Measurements from ENCODE around the gene DHX40.
"Not testable (repeated sequence)": the region's sequence is repeated elsewhere in the genome, so short reads cannot be mapped to it uniquely, and the experiment has no call there.

Gene DHX40, protein sequence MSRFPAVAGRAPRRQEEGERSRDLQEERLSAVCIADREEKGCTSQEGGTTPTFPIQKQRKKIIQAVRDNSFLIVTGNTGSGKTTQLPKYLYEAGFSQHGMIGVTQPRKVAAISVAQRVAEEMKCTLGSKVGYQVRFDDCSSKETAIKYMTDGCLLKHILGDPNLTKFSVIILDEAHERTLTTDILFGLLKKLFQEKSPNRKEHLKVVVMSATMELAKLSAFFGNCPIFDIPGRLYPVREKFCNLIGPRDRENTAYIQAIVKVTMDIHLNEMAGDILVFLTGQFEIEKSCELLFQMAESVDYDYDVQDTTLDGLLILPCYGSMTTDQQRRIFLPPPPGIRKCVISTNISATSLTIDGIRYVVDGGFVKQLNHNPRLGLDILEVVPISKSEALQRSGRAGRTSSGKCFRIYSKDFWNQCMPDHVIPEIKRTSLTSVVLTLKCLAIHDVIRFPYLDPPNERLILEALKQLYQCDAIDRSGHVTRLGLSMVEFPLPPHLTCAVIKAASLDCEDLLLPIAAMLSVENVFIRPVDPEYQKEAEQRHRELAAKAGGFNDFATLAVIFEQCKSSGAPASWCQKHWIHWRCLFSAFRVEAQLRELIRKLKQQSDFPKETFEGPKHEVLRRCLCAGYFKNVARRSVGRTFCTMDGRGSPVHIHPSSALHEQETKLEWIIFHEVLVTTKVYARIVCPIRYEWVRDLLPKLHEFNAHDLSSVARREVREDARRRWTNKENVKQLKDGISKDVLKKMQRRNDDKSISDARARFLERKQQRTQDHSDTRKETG

DNA sequence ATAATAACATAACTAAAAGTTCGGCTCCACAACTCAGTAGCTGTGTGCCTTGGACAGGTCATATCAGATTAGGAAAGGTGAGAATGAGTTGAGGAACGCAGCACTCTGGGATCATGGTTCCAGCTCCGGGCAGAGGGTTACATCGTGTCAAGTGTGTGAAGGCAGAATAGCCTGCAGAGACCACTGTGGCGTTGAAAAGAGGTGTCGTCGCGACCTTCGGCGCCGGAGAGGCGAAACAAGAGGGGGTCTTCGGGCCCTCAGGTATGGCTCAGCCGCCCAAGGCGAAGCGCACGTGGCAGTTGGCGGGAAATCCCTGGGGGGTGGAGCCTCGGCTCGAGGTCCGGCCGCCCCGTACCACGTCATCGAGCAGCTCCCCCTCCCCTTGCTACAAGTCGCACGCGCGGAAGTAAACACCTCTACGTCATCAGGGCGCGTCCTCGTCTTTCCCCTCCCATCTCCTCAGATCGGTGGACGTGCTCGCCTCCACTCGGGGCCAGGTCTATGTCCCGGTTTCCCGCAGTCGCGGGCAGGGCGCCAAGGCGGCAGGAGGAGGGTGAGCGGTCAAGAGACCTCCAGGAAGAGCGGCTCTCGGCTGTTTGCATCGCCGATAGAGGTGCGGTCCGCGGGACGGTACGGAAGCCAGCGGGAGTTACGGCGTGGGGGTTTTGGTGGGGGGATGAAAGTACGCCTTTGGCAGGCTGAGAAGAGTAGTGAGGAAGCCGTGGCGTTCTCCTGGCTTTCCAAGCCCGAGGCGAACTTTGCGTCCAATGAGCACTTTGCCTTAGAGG is at the start of gene DHX40:
TSS of gene DHX40 (plus strand) at position 440 of the 788 bp plus-strand sequence. CDS start at position 502, 62 bp downstream.
- peak; percentile 60 for DNase-seq

DNA sequence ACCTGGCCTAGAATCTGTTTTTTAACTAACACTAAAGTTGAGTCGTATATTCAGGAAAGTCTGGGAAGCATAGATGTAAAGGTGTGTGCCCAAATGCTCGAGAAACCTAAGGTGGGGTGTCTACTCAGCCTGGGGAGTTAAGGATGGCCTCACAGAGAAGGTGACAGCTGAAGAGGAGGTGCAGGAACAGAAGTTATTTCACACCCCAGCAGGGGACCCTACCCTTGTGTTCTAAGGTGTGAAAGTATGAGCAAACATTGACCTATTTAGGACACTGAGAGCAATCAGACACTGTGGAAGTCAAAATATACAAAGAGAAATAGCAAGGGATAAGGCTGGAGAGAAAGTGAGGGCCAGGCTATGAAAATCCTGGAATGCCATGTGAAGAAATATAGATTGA is 49.0 kb upstream of the DHX40 start:
- DNase-seq, result no peak

DNA sequence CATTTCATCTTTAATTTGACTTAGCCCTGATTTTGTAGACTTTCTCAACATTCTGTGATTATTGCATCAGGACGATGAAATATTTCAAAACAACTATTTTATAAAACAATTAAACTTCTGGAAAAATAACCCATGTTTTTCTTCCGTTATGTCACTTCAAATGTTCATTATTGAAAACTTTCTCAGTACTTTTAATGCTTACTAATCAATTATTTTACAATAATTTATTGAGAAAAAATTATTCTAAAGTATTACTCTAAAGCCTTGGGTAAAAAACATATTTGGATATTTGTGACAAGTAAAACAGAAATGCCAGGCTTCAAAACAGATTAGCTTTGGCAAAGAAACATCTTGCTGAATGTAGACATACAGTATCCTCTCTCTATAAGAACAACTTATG is 46.3 kb upstream of the DHX40 start:
- no peak for DNase-seq

DNA sequence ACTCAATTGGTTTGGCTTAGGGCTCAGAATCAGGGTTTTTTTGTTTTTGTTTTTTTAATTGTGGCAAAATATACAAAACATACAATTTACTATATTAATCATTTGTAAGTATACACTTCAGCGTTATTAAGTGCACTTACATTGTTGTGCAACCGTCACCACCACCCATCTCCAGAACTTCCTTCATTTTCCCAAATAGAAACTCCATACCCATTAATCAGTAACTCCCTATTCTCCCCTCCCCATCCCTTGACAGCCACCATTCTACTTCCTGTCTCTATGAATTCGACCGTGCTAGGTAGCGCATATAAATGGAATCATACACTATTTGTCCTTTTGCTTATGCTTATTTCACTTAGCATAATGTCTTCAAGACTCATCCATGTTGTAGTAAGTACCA is 45.2 kb upstream of the DHX40 start:
- no peak for DNase-seq

DNA sequence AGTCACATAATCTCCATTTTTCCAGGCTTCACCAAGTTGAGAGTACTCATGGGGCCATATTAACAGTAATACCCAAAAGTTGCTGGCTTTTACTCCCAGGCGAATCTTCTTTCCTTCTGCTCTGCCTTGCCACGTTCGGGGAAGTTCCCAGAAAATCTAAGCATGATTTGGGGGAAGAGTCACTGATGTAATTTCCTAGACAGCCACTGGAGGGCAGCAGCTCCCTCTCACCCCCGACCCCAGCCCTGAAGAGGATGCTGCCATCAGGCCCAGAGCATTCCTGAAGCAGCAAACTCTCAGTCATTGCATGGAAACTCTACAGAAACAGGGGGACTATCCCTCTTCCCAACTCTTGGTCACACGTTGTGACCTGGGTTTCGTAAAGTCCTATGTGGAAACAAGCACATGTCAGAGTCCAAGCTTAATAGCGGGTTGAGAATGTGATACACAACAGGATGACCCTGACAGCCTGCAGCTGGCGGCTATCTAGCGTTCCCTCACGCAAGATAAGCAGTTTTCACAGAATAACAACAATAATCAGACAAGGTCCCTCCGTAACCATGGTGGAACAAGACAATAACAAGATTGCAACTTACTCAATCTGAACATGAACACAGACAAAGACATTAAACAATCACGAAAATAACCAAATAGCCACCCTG is 43.8 kb upstream of the DHX40 start:
- DNase-seq, result peak; percentile 35

DNA sequence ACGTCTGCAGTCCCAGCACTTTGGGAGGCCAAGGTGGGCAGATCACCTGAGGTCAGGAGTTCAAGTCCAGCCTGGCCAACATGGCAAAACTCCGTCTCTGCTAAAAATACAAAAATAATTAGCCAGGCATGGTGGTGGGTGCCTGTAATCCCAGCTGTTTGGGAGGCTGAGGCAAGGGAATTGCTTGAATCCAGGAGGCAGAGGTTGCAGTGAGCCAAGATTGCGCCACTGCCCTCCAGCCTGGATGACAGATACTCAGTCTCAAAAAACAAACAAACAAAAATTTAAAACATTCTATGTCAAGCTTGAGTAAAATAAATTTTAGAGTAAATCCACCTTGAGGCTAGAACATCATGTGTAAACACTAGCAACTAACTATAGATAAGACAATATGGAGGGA is 40.5 kb upstream of the DHX40 start:
- DNase-seq, result not testable (repeated sequence)

DNA sequence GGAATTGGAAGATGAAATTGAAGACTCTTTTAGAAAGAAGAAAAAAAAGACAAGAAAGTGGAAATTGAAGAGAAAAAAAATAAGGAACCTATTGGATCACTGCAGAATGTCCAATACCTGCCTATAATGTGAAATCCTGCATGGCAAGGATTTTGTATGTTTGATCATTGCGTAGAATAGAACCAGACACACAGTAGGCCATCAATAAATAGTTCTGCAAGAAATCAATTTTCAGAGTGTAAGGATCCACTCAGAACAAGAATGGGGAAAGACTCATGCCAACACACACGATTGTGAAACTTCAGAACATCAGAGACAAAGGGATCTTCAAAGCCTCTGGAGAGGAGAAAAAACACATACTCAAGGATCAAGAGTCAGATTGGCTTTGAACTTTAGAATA is 39.7 kb upstream of the DHX40 start:
- DNase-seq, result no peak

DNA sequence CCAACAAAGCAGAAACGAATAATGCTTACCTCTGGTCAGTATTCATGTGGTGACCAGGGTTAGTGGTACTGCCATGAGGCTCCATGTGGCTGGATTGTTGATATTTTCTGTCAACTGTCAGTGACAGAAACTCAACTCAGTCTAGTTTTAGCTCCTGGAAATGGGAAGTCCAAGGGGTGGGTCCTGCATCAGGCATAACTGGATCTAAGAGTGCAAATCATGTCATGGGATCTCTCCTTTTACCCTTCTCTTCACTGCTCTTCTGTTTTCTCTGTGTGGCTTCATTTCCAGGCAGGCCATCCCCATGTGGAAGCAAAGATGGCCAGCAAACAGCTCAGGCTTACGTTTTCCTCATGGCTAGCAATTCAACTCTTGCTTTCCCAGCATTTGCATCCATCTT is 39.0 kb upstream of the DHX40 start:
- no peak for DNase-seq

DNA sequence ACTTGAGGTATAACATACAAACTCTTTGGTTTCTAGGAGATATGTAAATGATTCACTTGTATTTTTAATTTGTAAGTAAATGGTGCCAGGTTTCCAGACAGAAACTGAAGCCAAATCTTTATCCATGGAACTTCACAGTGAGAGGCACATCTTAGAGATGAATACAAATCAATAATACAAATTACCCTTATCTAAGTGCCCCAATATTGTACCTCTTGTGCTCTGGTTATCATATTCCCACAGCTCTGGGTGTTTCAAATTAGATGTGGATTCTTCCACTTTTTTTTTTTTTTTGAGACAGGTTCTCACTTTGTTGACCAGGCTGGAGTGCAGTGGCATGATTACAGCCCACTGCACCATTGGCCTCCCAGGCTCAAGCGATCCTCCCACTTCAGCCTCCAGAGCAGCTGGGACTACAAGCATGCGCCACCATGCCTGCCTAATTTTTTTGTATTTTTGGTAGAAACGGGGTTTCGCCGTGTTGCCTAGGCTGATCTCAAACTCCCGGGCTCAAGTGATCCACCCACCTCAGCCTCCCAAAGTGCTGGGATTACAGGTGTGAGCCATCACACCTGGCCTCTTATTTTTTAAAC is 38.0 kb upstream of the DHX40 start:
- no peak for DNase-seq

DNA sequence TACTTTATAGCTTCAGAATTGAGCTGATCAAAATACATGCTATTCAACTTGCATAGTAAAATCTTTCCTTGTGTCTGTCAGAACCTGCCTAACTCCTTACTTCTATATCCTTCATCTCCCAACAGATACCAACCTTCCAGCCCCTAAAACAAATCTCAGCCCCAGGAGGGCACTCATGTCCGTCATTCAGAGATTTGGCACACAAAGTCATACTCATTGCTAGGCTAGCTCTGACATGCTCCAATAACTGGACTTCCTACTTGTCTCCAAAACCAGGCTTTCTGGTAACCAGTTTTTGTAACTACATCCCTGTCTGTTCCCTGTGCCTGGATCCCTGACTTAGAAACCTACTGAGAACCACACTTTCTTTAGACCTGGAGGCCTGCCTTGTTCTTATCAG is 37.5 kb upstream of the DHX40 start:
- DNase-seq, result no peak

DNA sequence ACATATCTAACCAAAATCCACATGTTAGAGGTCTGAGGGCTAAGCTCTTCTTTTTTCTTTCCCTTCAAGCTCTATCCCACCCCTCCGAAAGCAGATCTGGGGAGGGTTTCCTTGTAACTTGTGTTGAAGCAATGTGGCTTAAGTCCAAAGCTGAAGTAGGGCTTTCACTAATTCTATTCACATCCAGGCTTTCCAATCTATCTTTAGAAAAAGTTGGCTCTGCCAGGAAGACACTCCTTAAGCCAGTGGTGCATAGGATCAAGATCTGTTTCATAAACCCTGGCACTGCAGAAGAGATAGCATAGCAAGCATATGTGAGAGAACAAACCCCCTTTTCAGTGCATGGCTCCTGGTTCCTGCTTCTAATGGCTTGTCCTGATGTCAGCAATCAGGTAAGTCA is 34.9 kb upstream of the DHX40 start:
- DNase-seq, result no peak

DNA sequence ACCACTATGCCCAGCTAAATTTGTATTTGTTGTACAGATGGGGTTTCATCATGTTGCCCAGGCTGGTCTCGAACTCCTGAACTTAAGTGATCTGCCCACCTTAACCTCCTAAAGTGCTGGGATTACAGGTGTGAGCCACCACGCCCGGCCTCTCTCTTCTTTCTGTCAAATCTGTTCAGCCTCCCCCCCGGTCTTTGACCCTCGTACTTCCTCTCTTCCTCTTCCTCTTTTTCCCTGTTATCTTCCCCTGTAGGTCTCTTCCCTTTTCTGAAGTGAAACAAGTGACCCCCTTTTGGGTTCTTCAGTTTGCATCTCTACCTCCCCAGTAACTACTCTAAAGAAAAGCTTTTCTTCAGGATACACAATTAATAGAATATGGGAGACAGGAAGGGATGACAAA is 31.7 kb upstream of the DHX40 start:
- no peak for DNase-seq

DNA sequence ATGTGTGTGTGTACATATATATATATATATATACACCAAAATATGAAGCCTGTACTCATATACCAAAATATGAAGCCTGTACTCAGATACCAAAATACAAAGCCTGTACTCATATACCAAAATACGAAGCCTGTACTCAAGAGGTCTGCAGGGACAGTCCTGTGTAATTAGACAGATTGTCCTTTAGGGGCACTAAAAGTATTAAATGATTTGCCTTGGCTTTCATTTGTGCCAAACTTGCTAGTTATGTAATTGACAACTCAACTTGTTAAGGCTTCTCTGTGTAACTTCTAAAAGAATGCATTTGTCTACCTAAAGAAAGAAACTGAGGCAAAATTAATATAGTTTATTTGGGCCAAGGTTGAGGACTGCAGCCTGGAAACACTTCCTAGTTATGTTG is 30.8 kb upstream of the DHX40 start:
- no peak for DNase-seq

DNA sequence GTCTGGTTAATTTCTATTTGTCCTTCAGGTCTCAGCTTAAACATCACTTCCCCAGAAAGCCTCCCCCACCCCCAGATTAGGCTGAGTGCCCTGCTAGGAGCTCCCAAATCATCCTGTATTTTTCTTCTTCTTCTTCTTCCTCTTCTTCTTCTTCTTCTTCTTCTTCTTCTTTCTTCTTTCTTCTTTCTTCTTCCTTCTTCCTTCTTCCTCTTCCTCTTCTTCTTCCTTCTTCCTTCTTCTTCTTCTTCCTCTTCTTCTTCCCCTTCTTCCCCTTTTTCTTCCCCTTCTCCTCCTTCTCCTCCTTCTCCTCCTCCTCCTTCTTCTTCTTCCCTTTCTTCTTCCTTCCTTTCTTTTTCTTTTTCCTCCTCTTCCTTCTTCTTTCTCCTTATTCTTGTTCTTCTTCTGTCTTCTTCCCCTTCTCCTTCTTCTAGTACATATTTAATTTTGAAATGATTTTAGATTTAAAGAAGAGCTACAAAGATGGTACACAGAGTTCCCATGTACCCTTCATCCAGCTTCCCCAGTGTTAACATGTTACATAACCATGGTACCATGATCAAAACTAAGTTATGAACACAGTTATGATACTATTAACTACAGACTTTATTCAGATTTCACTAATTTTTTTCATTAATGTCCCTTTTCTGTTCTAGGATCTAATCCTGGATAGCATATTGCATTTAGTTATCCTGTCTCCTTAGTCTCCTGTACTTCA is 27.1 kb upstream of the DHX40 start:
- no peak for DNase-seq

DNA sequence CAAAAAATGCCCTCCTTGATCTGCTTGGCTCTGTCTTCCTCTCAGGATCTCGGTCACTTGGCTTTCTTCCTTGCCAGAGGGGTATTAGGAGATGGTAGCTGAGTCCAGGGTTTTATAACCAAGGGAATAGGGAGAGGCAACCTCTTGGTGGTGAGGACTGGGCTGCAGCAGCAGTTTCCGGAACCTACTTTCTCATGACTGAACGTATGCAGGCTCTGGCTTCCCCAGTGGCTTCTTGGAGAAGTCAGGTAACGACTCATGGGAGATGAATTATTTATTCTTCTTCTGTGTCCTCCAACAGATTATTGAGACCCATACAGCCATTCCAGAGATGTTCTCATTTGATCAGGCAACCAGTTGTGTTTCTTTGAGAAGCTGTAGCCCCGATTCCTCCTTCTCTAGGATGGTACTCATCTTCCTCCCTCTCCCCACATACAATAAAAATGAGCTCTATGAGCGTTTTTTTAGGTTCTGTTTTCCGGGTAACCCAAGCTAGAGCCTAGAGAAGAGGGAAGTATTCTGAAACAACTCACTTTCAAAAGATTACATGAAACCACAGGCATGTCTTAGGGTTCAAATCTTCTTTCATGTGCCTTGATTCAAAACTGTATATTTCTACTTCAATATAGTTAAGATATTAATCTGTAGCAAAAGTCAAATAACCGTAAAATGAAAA is 22.3 kb upstream of the DHX40 start:
- no peak for DNase-seq

DNA sequence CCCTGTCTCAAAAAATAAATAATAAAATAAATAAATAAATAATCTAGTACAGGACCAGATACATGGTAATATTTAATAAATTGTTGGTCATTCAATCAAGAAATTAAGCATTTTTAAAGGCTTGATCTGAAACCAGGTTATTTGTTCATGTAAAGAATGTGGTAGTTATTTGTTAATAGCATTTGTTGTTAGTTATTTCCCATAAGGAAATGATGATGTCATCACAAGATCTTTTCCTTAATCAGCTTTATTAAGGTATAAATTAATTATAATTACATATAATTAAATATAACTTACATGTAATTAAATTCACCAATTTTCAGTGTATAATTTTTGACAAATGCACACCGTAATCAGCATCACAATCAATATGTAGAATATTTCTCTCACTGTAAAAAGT is 19.5 kb upstream of the DHX40 start:
- DNase-seq, result no peak

DNA sequence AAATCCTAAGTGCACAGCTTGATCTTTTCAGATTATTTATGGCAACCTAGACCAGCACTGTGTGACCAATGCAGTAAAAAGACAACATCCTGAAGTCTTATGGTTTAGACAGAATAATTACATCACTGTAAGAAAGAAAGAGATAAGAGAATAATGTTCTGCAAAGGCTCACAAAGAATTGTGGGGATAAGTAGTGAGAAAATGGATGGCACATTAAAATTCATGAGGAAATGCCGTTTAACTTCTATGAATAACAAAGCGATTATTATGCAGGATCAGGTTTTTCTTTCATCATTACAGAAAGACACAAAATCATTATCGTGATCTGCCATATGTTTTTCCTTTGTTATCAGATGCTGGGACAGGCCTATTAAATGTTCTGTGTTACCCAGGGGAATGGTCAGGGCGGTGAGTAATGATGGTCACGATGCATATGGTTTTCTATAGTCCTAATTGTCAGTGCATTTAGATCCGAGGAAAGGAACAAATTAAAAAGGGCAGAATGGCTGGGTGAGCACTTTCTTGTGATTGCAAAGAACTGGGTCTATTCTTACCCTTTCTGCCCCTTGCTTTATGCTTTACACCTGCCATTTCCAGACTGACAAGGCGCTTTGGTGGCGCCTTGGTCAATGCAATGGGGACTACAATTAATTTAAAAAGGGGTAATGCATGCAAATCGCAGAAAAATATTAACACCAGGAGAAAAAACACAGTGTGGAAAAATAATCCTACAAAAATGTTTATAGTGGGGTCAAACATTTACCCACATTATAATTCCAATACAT is 18.1 kb upstream of the DHX40 start:
- DNase-seq, result no peak

DNA sequence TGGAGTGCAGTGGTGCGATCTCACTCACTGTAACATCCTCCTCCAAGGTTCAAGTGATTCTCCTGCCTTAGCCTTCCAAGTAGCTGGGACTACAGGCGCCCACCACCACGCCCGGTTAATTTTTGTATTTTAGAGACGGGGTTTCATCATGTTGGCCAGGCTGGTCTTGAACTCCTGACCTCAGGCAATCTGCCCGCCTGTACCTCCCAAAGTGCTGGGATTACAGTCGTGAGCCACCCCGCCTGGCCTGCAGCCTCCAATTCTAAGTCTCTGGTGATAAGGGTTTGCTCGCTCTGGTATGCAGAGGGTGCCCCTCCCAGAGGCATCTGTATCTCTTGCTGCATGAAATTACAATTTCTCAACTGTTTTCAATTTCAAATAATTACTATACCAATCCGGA is 16.4 kb upstream of the DHX40 start:
- DNase-seq, result not testable (repeated sequence)

DNA sequence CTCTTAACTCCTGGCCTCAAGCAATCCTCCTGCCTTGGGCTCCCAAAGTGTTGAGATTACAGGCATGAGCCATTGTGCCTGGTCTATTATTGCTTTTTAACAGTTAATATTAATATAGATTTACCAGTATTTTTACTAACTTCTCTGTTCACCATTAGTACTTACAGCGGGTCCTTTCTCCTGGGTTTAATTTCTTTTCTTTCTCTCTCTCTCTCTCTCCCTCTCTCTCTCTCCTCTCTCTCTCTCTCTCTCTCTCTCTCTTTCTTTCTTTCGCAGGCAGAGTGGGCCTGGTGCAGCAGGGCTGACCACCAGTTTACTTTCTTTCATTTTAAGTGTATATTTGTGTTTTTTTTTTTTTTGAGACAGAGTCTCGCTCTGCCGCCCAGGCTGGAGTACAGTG is 14.7 kb upstream of the DHX40 start:
- DNase-seq, result no peak

DNA sequence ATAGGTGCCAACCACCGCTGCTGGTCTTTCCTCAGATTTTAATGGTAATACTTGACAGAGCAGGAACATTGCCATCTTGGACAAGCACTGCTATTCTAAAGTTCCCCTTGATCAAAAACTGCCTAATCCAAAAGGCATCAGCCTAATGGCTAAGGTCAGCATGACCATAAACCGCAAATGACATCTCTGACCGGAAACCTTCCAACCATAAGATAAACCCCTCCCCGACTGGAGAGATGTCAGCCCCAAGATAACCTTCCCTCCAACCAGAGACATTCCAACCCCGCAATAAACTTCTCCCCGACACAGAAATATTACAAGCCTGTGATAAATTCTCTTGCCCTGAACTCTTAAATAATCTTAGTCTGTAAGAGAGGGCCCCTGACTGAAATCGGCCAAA is 7.4 kb upstream of the DHX40 start:
- DNase-seq, result no peak

DNA sequence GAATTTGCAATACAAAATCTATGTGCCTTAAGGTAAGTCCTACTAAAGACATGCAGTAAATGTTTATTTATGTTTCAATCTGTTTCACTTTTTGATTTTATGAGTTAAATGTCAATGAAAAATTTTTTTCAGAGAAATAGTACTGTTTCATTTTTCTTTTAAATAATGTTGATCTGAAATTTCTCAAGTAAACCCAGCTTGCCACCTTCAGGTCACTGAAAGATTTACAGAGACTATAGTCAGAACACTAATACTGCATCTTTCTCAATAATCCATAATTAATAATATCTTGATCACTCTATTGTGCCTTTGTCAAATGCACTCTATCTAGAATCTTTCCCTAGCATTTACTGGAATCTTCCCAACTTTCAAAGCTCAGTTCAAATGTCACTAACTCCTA is 6.5 kb upstream of the DHX40 start:
- no peak for DNase-seq
